ENCODE data around the gene CCDC28B. TPM values are rescaled to one million over a fixed set of nuclear protein-coding genes. Genes with fewer than 3 reads are reported as not detected.

CCDC28B gene
- total and polyA plus RNA-seq, 3 donors from 2014 or later = 55.3 to 105 (median 67.5) TPM

- H3K27me3 ChIP-seq = no peaks in the 10 kb centered on the region
- WGBS, 2 donors = 85 to 95% methylated on average over 6 of the region's 6 CpGs
- H3K36me3 ChIP-seq (ENCODE audit: low read depth, missing control alignments) = no peaks in the 10 kb centered on the region
- no peak overlapping the region for H3K4me3 ChIP-seq
- DNase-seq = no peak
- peaks cover 29% of the 10 kb centered on the region for H3K4me1 ChIP-seq
- H3K27ac ChIP-seq = no peak overlapping the region
- no peak for TF ChIP-seq POLR2A (IDR thresholded peaks at IDR 0.05)
- TF ChIP-seq CTCF (IDR thresholded peaks at IDR 0.05) = no peak
- no peaks in the 10 kb centered on the region for H3K9me3 ChIP-seq
- intact Hi-C loops (cut with DNase I; ENCODE audit: low total_unique reads) = no loop called here
These were observed 8.1 kb downstream of the CCDC28B start for GRCh38 chr1:32208469-32208868.

GRCh38 chr1:32208891-32209328, 8.5 kb downstream of the CCDC28B start, which contains the start of gene DCDC2B:
Gene DCDC2B, plus strand, starts transcription at chr1:32209089. Its CDS starts 5 bp downstream, at chr1:32209094.
- no peak for TF ChIP-seq POLR2A (IDR thresholded peaks at IDR 0.05)
- TF ChIP-seq CTCF (IDR thresholded peaks at IDR 0.05) = no peak
- Histone ChIP-seq H3K9me3 (no peaks in the 10 kb centered on the region), H3K27ac (no peak within 1 kb of the TSS), H3K4me1 (peaks cover 25% of the 10 kb centered on the region), H3K4me3 (no peak within 1 kb of the TSS), H3K36me3 (ENCODE audit: low read depth, missing control alignments) (no peaks in the 10 kb centered on the region), H3K27me3 (no peaks in the 10 kb centered on the region)
- intact Hi-C loops (cut with DNase I; ENCODE audit: low total_unique reads) = no loop called here
- DNase-seq = peak; percentile 64
- 89 to 90% methylated on average over 4 to 5 of the region's 5 CpGs for WGBS, 2 donors

- intact Hi-C loops (cut with DNase I; ENCODE audit: low total_unique reads) = no loop called here
- peaks cover 18% of the 10 kb centered on the region for H3K4me1 ChIP-seq
- WGBS, 2 donors = 81 to 89% methylated on average over 9 to 10 of the region's 10 CpGs
- H3K27me3 ChIP-seq = no peaks in the 10 kb centered on the region
- H3K27ac ChIP-seq = peak overlapping the region; percentile 12 to 36
- H3K4me3 ChIP-seq = no peak overlapping the region
- peak; percentile 61 to 72 (median 65) for TF ChIP-seq CTCF (IDR thresholded peaks at IDR 0.05)
- TF ChIP-seq POLR2A (IDR thresholded peaks at IDR 0.05) = no peak
- H3K36me3 ChIP-seq (ENCODE audit: low read depth, missing control alignments) = no peaks in the 10 kb centered on the region
- DNase-seq = peak; percentile 82
- H3K9me3 ChIP-seq = no peaks in the 10 kb centered on the region
These were observed 15.5 kb downstream of the CCDC28B start for GRCh38 chr1:32215629-32216480.

- no peak for DNase-seq
- no peaks in the 10 kb centered on the region for H3K27me3 ChIP-seq
- TF ChIP-seq CTCF (IDR thresholded peaks at IDR 0.05) = no peak
- no peak for TF ChIP-seq POLR2A (IDR thresholded peaks at IDR 0.05)
- 91 to 94% methylated on average over 5 of the region's 5 CpGs for WGBS, 2 donors
- no peaks in the 10 kb centered on the region for H3K9me3 ChIP-seq
- no peak overlapping the region for H3K4me3 ChIP-seq
- no peaks in the 10 kb centered on the region for H3K36me3 ChIP-seq (ENCODE audit: low read depth, missing control alignments)
- peaks cover 25% of the 10 kb centered on the region for H3K4me1 ChIP-seq
- intact Hi-C loops (cut with DNase I; ENCODE audit: low total_unique reads) = no loop called here
- no peak overlapping the region for H3K27ac ChIP-seq
These were observed 16.2 kb downstream of the CCDC28B start for GRCh38 chr1:32216566-32216965.

Measured in testis (tissue), 3 donors.